HG03342 (cell line): Measurements from ENCODE around the gene NWD2.

Source experiments
- ATAC-seq: cut with Tn5 transposase; IDR thresholded peaks from one replicate; pipeline ENCODE4 v1.9.1; 2021; ENCODE audit warnings: mild to moderate bottlenecking, moderate library complexity; ENCODE audit not compliant: unreplicated experiment

The NWD2 gene

DNA sequence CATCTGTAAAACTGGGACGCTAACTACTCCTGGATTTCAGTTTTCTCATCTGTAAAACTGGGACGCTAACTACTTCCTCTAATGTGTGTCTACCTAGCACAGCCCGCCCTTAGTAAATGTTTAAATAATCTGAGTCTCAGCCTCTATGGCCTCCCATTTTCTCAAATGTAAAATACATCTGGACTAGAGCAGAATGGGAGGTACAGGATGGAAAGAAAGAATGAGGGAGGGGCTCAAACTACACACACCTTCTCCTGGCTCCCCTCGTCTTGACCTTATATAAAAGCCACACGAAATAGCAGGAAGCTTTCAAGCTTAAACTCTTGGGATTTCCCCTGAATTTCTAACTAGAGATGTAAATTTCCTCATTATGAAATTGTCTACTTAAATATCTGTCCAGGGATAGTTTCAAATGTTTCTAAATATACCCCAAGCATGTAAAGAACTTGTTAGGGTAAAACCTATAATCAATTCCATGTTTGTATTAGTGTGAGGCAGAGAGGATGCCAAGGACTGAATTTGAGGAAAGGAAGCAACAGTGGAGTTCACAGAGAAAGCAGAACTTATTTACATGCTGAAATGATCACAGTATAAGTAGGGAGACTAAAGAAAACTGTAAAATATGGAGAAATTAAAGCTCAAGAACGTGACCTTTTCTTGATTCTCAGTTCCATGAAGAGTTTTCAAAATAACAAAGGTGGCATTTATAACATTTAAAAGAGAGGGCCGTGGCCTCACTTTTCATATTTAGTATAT is 220.0 kb downstream of the NWD2 start:
- ATAC-seq: no peak

DNA sequence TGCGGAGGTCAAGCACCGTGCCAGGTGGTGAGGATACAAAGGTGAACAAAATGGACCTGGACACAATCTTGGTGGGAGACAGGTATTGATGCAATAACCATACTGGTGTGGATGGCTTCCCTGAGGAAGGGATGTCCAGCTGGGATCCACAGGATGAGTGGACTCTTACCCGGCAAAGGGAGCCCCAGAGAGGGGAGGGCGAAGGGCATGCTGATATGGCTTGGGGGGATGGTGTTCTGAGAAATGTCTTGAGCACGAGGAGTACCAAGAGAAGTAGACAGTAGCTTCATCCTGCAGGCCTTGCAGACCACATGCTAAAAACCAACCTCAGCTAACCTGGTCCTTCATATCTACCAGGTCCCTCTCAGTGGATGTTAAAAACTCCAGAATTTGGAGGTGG is 220.8 kb downstream of the NWD2 start:
- no peak for ATAC-seq

DNA sequence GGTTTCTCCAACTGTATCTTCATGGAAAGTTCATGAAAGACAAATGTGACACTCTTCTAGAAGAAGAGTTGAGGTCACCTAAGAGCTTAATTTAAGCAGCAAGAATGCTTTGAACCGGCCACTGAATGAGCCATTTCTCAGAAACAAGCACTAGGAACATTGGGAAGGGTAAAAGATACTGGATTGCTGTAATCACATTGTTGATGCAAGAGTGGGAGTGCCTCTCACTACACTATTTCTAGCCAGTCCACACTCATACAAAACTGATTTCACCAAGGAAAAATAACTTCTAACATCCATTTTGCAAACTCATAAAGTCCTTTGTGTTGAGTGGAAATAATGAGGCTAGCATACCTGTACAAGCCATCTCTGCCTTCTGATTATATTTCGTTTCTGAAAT is 221.3 kb downstream of the NWD2 start:
- no peak for ATAC-seq

DNA sequence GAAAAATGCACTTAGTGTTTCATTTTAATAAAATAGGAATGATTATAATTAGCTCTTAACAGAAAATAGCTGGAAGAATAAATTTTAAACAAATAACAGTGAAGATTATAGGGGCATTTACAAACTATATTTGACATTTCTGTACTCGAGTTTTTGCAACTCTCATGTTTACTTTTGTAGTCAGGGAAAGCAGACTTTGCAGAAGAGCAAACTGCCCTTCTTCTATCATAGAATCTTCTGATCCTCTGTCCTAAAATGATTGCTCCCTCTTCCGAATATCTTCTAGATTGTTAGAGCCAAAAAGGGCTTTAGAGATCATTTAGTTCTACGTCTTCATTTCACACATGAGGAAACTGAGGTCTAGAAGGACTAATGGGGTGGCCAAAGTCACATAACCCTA is 222.7 kb downstream of the NWD2 start:
- ATAC-seq: no peak

DNA sequence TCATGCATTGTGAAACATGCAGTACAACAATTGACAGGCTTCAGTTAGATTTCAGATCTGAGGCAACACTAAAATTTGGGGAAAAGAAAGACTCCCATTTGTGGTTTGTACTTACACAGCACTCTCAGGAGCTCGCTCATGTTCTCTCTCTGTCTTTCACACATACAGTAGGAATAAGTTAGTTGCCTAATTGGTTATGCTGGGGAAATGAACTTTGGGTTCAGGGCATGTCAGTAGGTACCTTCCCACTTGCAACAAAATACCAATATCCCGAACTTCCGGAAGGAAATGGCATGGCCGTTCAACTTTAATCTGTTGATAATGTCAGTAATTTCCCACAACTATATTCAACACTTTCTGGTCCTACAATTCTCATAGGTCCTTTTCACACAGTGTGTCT is 223.3 kb downstream of the NWD2 start:
- no peak for ATAC-seq

DNA sequence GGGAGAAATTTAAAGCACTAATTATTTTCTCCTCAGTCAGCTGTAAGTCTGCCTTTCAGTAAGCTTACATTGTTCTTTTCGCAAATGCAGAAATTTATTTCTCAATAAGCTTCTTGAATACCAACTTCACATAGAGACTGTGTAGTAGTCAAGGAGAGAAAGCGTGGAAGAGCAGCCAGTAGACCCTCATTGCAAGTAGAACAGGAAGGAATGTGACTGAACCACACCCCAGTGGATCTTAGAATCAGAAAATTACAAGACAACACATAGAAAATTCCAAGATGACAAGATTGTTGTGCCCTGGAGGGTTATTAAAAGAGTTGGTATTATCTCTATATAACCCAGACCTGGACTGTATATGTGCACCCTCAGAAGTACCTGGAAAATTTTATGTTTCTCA is 224.7 kb downstream of the NWD2 start:
- no peak for ATAC-seq

DNA sequence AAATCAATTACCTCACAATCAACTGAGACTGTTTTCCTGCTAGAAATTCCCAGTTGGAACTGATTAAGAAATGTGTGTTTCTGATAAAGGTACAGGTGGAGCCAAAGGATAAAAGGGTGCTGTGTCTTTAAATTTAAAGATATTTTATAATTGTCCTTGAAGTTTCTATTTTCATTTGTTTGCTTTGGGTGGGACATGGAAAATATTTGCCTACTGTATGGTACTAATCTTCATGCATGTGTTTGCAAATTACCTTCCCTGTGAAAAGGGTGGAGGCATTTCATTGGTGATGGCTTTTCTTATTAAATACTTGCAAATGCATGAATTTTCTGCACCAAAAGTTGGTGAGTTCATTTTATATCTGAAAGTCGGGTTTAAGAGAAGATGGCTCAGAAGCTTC is 225.7 kb downstream of the NWD2 start:
- ATAC-seq: no peak

DNA sequence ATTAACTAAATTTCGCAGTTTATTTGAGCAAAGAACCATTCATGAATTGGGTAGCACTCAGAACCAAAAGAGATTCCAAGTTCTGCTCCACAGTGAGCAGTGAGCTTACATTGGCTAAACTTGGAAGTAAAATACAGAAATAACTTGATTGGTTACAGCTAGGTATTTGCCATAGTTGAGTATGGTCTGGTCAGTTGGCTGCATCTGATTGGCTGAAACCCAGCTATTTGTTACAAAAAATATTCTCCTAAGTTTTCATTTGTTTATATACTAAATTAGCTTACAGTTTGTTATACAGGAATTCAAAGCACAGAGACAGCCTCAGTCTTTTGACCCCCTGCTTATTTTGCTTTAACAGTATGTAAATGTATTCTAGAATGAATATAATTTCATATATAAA is 226.6 kb downstream of the NWD2 start:
- no peak for ATAC-seq

DNA sequence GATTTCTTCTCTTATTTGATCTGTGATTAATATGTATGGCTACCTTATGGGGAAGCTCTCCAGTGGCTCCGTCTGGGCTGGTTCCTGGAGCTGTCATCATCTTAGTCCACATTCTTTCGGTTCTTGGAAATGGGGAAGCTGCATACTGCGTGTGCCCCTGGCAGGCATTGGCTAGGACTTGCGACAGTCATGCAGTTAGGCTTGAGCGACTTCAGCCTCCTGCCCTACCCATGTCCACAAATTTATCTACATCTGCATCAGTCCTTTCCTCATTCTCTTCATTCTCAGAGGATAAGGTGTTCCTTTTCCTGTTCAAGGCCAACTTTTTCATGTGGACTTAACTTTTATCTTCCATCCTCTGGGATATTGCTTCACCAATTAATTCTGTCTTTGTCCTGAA is 227.4 kb downstream of the NWD2 start:
- ATAC-seq: no peak

DNA sequence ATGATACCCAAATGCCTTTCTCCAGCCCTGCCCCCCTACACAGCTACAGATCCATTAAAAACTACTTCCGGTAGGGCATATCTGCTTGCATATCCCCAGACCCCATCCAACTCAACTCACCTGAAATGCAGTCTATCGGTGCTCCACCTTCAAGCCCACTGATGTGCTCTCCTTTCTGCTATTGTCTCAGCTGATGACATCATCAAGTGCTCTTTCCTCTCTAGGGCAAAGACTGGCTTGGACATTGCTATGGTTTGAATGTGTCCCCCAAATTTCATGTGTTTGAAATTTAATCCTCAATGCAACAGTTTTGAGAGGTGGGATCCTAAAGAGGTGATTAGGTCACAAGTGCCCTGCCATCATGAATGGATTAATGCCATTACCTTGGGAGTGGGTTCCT is 229.3 kb downstream of the NWD2 start:
- ATAC-seq: no peak

DNA sequence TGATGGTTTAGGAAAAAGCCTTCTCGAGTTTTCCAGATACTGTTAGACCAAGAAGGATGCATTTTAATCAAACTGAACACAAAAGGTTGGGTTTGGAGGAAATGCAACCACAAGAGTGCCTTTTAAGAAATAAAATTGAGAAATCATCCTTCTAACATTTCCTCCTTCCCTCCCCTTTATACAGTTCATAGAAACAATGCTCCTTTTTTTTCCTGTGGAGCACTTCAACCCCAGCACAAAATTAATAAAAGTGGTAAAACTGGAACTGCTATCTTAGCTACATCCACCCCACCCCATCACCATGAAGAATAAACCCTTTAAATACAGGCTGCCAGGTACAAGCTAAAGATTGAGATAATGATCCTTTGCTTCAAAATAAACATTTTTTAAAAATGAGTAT is 230.5 kb downstream of the NWD2 start:
- ATAC-seq: no peak

DNA sequence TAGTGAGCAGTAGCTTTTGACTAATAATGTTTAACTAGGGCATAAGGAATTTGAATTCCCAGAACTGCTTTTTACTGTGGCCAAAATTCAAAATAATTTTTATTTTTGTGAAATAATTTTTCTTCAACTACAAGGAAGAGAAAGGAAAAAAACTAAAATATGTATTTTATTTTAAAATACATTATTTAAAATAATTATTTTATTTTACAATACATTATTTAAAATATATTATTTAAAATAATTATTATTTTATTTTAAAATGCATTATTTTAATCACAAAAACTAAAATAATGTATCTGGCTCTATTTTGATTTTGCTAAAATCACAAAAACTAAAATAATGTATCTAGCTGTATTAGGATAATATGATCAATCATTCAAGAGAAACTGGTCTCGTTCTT is 231.2 kb downstream of the NWD2 start:
- ATAC-seq: no peak

DNA sequence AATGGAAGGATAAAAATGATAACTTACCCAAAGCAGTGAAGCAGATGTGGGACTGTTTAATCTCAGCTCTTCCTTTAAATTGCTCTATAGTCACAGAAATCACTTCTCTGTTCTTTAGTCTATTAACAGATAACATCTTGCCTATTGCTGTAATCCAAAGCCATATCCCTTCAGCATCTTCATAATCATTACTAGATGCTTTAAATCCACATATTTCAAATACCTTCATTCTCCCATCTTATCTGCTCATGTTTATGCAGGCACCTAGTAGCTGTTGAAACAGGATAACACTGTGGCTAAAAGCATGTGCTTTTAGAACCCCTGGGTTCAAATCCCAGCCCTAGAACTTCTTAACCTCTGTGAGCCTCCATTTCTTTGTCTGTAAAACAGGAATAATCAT is 231.7 kb downstream of the NWD2 start:
- ATAC-seq: no peak

DNA sequence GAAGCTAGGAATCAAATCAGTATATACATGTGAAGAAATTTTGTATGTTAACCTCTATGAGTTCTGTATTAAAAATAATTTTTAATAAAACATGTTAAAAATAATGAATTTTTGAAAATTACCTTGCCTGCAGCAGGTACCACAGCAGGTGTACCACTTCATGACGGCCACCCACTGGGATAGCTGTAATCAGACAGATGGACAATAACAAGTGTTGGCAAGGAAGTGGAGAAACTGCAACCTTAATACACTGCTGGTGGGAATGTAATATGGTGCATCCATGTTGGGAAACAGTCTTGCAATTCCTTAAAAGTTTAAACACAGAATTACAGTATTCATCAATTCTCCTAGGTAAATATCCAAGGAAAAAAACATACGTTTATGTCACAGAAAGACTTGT is 232.1 kb downstream of the NWD2 start:
- ATAC-seq: no peak

DNA sequence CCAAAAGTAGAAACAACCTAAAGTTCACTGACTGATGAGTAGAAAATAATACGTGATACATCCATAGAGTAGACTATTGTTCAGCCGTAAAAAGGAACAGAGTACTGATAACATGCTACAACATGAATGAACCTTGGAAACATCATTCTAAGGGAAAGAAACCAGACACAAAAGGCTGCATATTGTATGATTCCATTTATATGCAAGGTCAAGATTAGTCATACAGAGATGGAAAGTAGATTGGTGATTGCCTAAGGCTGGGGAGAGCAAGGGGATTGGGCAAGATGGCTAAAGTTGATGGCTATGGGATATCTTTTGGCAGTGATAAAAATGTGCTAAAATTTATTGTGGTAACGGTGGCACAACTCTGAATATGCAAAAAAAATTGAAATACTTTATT is 232.6 kb downstream of the NWD2 start:
- no peak for ATAC-seq

DNA sequence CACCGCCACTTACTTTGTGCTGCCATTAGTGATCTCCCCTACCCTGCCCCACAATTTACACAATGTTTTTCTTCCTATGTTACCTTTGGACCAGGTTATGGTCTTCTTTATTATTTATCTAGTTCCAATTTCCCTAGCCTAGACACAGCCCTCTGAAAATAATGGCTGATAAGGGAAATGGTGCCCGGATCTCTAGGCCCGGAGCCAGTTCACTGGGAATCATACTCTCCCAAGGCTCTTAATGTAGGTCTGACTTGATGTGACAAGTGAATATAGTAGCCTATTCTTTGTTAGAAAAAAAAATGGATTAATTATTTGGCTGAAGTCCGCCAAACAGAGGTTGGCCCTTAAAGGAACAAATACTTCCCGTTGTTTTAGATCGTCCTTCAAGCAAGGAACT is 233.6 kb downstream of the NWD2 start:
- ATAC-seq: no peak

DNA sequence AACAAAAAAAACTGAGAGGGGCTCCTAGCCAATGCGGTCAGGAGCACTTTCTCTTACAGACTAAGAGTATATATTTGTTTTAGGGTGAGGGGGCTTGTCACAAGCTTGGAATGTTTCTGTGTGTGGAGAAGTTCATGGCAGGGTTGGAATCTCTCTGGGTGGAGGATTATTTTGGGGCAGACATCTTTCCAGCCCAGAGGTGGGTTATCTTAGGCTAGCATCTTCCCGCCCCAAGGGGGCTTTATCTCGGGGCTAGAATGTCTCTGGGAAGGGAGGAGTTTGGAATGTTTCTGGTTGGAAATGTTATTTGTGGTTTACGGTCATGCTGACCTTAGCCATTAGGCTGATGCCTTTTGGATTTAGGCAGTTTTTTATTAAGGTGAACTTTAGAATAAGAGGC is 236.0 kb downstream of the NWD2 start:
- ATAC-seq: no peak

DNA sequence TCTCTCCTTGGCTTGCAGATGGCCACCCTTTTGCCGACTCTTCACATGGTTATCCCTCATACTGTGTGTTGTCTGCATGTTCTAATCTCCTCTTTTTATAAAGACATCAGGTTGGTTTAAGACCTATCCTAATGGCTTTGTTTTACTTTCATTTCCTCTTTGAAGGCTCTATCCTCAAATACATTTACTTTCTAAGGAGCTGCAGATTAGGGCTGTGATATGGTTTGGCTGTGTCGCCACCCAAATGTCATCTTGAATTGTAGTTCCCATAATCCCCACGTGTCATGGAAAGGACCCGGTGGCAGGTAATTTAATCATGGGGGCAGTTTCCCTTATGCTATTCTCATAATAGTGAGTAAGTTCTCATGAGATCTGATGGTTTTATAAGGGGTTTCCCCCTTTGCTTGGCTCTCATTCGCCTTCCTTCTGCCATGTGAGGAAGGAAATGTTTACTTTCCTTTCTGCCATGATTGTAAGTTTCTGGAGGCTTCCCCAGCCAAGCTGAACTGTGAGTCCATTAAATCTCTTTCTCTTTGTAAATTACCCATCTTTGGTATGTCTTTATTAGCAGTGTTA is 237.1 kb downstream of the NWD2 start:
- no peak for ATAC-seq

DNA sequence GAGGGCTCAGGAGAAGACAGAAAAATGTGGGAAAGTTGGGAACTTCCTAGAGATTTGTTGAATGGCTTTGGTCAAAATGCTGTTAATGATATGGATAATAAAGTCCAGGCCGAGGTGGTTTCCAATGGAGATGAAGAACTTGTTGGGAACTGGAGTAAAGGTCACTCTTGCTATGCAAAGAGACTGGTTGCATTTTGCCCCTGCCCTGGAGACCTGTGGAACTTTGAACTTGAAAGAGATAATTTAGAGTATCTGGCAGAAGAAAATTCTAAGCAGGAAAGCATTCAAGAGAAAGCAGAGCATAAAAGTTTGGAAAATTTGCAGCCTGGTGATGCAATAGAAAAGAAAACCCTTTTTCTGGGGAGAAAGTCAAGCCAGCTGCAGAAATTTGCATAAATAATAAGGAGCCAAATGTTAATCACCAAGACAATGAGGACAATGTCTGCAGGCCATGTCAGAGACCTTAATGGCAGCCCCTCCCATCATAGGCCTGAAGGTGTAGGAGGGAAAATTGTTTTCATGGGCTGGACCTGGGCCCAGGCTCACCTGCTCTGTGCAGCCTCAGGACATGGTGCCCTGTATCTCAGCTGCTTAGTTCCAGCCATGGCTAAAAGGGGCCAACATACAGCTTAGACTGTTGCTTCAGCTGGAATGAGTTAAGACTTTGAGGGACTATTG is 237.8 kb downstream of the NWD2 start:
- ATAC-seq: no peak

DNA sequence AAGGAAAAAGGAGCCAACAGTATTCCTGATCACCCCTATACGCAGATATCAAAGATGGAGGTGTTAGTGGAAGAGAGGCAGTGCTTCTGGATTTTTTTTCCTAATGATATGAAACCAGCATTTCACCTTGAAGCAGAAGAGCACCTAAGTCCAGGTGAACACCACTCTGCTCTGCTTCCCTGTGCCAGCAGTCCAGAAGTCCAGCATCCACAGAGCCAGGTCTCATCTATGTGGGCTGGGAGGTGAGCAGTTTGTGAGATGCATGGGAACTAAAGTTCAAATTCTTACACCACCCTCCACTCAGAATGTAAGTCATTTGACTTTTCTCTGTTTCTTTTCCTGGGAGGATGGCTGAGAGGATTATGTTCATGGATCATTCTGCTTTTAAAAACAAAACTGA is 239.1 kb downstream of the NWD2 start:
- no peak for ATAC-seq

DNA sequence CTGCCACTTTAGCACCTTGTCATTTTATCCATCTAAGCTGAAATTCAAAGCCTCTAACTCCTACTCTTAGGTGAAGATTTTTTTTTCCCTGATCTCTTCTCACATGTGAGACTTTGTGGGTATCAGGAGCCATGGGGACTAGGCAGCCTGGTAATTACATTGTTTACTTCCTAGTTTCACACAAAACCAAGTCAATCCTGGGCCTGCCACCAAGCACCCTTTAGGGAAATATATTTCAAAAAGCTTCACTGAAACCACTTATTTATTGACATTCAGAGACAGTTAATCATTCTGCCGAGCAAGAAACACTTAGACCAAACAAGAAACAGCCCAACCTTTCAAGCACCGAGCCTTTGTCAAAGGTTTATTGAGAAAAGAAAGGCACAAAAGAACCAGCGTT is 241.6 kb downstream of the NWD2 start:
- no peak for ATAC-seq

DNA sequence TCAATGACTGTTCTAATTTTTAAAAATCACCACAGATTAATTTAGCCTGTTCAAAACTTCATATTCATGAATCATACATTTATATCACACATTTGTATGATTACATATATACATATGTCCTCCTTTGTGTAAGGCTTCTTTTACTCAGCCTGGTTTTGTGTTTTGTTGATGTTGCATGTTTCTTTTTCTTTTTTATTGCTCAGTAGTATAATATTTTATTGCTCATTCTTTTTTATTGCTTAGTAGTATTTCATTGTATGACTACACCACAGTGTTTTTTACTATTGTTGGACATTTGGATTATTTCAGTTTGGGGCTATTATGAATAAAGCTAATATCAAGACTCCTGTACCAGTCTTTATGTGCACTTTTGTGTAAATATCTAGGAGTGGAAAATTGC is 243.1 kb downstream of the NWD2 start:
- ATAC-seq: no peak

DNA sequence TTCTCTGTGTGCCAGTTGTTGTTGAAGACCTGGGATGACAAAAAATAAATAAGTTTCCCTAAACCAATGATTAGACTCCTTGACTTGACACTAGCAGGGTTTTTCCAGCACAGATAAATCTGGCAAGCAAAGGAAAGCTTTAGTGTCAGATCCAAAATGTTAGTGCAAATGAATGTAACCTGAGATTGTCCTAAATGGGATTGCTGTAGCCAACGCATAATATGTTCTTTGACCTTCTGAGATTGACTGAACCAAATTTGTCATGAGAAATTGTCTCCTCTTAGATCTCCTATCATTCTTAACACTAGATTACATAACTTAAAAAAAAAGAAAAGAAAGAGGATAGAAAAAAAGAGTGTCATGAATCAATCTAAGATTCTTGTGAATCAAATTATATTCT is 245.2 kb downstream of the NWD2 start:
- ATAC-seq: no peak
